Measurements from ENCODE around the gene BCAS4. TPM values are rescaled to one million over a fixed set of nuclear protein-coding genes. Genes with fewer than 3 reads are reported as not detected.

BCAS4 gene
- total RNA-seq, 2 donors from 2014 or later, result 9.5 to 25.2 TPM

DNA sequence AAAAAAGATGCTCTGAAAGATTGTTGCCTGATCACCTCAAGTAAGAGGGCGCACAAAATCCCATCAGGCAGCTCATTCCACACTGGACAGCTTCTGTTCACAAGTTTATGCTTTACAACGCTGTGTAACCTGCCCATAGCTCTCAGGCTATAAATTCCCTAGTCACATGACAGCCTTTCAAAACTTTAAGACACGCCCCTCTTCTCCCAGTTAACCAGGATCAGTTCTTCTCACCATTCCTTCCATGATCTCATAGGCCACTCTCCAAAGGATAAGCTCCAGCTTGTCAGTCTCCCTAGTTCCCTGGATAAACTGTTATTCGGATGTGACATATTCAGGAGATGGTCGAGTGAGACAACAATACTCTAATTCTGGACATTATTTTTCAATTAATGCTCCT lies 121.4 kb downstream of the BCAS4 start:
- WGBS, 2 experiments (ENCODE audit: insufficient coverage in 1 of 2, insufficient read length in 1 of 2), result 91 to 92% methylated on average over 5 of the region's 5 CpGs
- H3K27ac Mint-ChIP-seq, result peak overlapping the region; percentile 19
- no peak overlapping the region for H3K9ac ChIP-seq (ENCODE audit: extremely low read depth, low read length, poor library complexity, severe bottlenecking)

DNA sequence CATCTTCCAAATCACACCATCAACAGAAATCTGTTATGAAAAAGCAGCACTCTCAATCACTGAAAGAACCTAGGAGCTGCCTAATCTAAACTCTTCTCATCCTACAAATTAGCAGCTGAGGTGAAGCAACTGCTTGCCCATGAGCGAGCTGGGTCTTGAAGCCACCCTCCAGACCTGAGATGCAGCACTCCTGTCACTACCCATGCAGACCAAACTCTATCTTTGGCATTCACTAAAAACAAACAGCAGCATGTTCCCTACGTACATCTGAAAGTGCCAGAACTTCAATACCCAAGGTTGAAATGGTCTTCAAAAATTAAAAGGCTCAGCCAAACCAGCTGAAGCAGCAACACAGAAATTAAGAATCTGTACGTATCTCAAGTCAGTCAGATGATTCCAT lies 122.1 kb downstream of the BCAS4 start:
- peaks cover 86% of the 10 kb centered on the region for H3K36me3 ChIP-seq (ENCODE audit: control insufficient read depth, insufficient read depth, low read length)
- no peak overlapping the region for H3K9ac ChIP-seq (ENCODE audit: extremely low read depth, low read length, poor library complexity, severe bottlenecking)
- 93 to 95% methylated on average over 3 of the region's 3 CpGs for WGBS, 2 experiments (ENCODE audit: insufficient coverage in 1 of 2, insufficient read length in 1 of 2)
- Mint-ChIP-seq H3K27ac (peak overlapping the region; percentile 7), H3K4me1 (peaks cover 60% of the 10 kb centered on the region), H3K9me3 (no peaks in the 10 kb centered on the region), H3K27me3 (ENCODE audit: insufficient read depth) (no peaks in the 10 kb centered on the region), H3K4me3 (no peak overlapping the region), H3K36me3 (ENCODE audit: low read depth) (peaks cover 27% of the 10 kb centered on the region)
- TF ChIP-seq, protein P1, sequence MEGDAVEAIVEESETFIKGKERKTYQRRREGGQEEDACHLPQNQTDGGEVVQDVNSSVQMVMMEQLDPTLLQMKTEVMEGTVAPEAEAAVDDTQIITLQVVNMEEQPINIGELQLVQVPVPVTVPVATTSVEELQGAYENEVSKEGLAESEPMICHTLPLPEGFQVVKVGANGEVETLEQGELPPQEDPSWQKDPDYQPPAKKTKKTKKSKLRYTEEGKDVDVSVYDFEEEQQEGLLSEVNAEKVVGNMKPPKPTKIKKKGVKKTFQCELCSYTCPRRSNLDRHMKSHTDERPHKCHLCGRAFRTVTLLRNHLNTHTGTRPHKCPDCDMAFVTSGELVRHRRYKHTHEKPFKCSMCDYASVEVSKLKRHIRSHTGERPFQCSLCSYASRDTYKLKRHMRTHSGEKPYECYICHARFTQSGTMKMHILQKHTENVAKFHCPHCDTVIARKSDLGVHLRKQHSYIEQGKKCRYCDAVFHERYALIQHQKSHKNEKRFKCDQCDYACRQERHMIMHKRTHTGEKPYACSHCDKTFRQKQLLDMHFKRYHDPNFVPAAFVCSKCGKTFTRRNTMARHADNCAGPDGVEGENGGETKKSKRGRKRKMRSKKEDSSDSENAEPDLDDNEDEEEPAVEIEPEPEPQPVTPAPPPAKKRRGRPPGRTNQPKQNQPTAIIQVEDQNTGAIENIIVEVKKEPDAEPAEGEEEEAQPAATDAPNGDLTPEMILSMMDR (conservative IDR thresholded peaks at IDR 0.05), result no peak
- H3K4me3 ChIP-seq (ENCODE audit: low read length), result no peak overlapping the region
- no peaks in the 10 kb centered on the region for H3K9me3 ChIP-seq (ENCODE audit: control insufficient read depth, low read length)
- H3K27me3 ChIP-seq (ENCODE audit: control insufficient read depth, insufficient read depth, low read length, poor library complexity, severe bottlenecking), result no peaks in the 10 kb centered on the region
- H3K4me1 ChIP-seq (ENCODE audit: control insufficient read depth, insufficient read depth, low read length), result peaks cover 21% of the 10 kb centered on the region
- no peak for DNase-seq
- H3K27ac ChIP-seq (ENCODE audit: low read depth, low read length), result no peak overlapping the region

More for the DNA sequence above, 121.4 kb downstream of the BCAS4 start:
- H3K4me1 ChIP-seq (ENCODE audit: control insufficient read depth, insufficient read depth, low read length), result peaks cover 17% of the 10 kb centered on the region
- H3K27me3 ChIP-seq (ENCODE audit: control insufficient read depth, insufficient read depth, low read length, poor library complexity, severe bottlenecking), result no peaks in the 10 kb centered on the region
- H3K36me3 Mint-ChIP-seq (ENCODE audit: low read depth), result peaks cover 34% of the 10 kb centered on the region
- H3K4me1 Mint-ChIP-seq, result peaks cover 60% of the 10 kb centered on the region
- no peak overlapping the region for H3K4me3 ChIP-seq (ENCODE audit: low read length)
- no peaks in the 10 kb centered on the region for H3K27me3 Mint-ChIP-seq (ENCODE audit: insufficient read depth)
- TF ChIP-seq, protein P1 (conservative IDR thresholded peaks at IDR 0.05), result no peak
- no peak for DNase-seq
- H3K9me3 ChIP-seq (ENCODE audit: control insufficient read depth, low read length), result no peaks in the 10 kb centered on the region
- no peaks in the 10 kb centered on the region for H3K9me3 Mint-ChIP-seq
- H3K36me3 ChIP-seq (ENCODE audit: control insufficient read depth, insufficient read depth, low read length), result peaks cover 85% of the 10 kb centered on the region
- H3K27ac ChIP-seq (ENCODE audit: low read depth, low read length), result no peak overlapping the region
- no peak overlapping the region for H3K4me3 Mint-ChIP-seq

DNA sequence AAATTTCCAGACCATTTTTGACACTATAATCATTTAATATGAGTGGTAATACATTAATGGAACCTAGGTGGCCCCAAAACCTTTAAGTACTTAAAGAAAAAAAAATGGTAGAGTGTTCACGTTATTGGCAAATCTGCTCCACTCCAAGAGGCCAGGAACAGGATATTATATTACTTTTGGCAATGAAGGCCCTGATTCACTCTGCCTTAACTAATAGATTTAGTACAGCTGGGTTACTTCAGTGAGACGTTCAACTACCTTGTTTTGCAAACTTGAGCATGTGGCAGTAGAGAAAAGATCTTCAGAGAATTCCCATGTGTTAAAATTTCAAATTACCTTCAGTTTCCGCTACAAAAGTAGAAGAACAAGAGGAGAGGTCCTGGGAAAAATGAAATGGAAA lies 123.5 kb downstream of the BCAS4 start:
- H3K27me3 ChIP-seq (ENCODE audit: control insufficient read depth, insufficient read depth, low read length, poor library complexity, severe bottlenecking), result no peaks in the 10 kb centered on the region
- no peak overlapping the region for H3K4me3 ChIP-seq (ENCODE audit: low read length)
- no peaks in the 10 kb centered on the region for H3K9me3 ChIP-seq (ENCODE audit: control insufficient read depth, low read length)
- TF ChIP-seq, protein P1 (conservative IDR thresholded peaks at IDR 0.05), result no peak
- DNase-seq, result no peak
- H3K4me1 Mint-ChIP-seq, result peaks cover 59% of the 10 kb centered on the region
- no peak overlapping the region for H3K9ac ChIP-seq (ENCODE audit: extremely low read depth, low read length, poor library complexity, severe bottlenecking)
- H3K4me3 Mint-ChIP-seq, result no peak overlapping the region
- no peaks in the 10 kb centered on the region for H3K9me3 Mint-ChIP-seq
- H3K4me1 ChIP-seq (ENCODE audit: control insufficient read depth, insufficient read depth, low read length), result peaks cover 18% of the 10 kb centered on the region
- no peaks in the 10 kb centered on the region for H3K27me3 Mint-ChIP-seq (ENCODE audit: insufficient read depth)
- no peak overlapping the region for H3K27ac ChIP-seq (ENCODE audit: low read depth, low read length)
- H3K27ac Mint-ChIP-seq, result peak overlapping the region; percentile 34
- peaks cover 87% of the 10 kb centered on the region for H3K36me3 ChIP-seq (ENCODE audit: control insufficient read depth, insufficient read depth, low read length)
- 88 to 100% methylated on average over 2 to 3 of the region's 3 CpGs for WGBS, 2 experiments (ENCODE audit: insufficient coverage in 1 of 2, insufficient read length in 1 of 2)
- peaks cover 29% of the 10 kb centered on the region for H3K36me3 Mint-ChIP-seq (ENCODE audit: low read depth)

Data from endodermal cell (in vitro differentiated cells).